ENCODE measurements around the gene DEPDC4. TPM values are rescaled to one million over a fixed set of nuclear protein-coding genes. Genes with fewer than 3 reads are reported as not detected.
"Not testable (repeated sequence)": the region's sequence is repeated elsewhere in the genome, so short reads cannot be mapped to it uniquely, and the experiment has no call there.

Gene DEPDC4
- not detected for polyA plus RNA-seq (2012; ENCODE audit: insufficient read depth, insufficient read length, low read depth)

GRCh38 chr12:100266835-100267602 is at the start of gene DEPDC4, which contains the start of gene SCYL2:
DEPDC4 (minus strand) TSS chr12:100267079; CDS start chr12:100267076, 3 bp downstream.
SCYL2 (plus strand) TSS chr12:100267177; CDS start chr12:100282971, 15,794 bp downstream.
- no peak for TF ChIP-seq CTCF (IDR thresholded peaks at IDR 0.05; ENCODE audit: low read depth, low read length)
- H3K4me1 ChIP-seq, result no peaks in the 10 kb centered on the region
- H3K4me3 ChIP-seq (ENCODE audit: low read depth, low read length), result peak within 1 kb of the TSS; percentile 92
- no peaks in the 10 kb centered on the region for H3K9me3 ChIP-seq
- no peaks in the 10 kb centered on the region for H3K36me3 ChIP-seq
- DNase-seq, result peak; percentile 95
- H3K27me3 ChIP-seq, result no peaks in the 10 kb centered on the region

- Histone ChIP-seq H3K4me1 (no peaks in the 10 kb centered on the region), H3K36me3 (peaks cover 3% of the 10 kb centered on the region; the same call in 1 of the 2 replicates), H3K27me3 (no peaks in the 10 kb centered on the region), H3K9me3 (no peaks in the 10 kb centered on the region; the same call in 1 of the 2 replicates), H3K4me3 (ENCODE audit: low read depth, low read length) (no peak overlapping the region)
- no peak for DNase-seq
- TF ChIP-seq CTCF (IDR thresholded peaks at IDR 0.05; ENCODE audit: low read depth, low read length), result no peak
Observed at GRCh38 chr12:100311317-100311716, 44.4 kb upstream of the DEPDC4 start.

- not testable (repeated sequence) for DNase-seq; H3K27me3 ChIP-seq; H3K36me3 ChIP-seq; H3K9me3 ChIP-seq; H3K4me3 ChIP-seq (ENCODE audit: low read depth, low read length); H3K4me1 ChIP-seq
Observed at GRCh38 chr12:100308138-100308537, 41.3 kb upstream of the DEPDC4 start.

- DNase-seq; H3K4me1 ChIP-seq; H3K4me3 ChIP-seq (ENCODE audit: low read depth, low read length); H3K9me3 ChIP-seq; H3K36me3 ChIP-seq; H3K27me3 ChIP-seq: not testable (repeated sequence)
Observed at GRCh38 chr12:100304334-100304733, 37.5 kb upstream of the DEPDC4 start.

GRCh38 chr12:100303831-100304230 is 37.0 kb upstream of the DEPDC4 start:
- Histone ChIP-seq H3K4me3 (ENCODE audit: low read depth, low read length) (no peak overlapping the region), H3K4me1 (no peaks in the 10 kb centered on the region), H3K27me3 (no peaks in the 10 kb centered on the region), H3K9me3 (no peaks in the 10 kb centered on the region), H3K36me3 (no peaks in the 10 kb centered on the region)
- no peak for TF ChIP-seq CTCF (IDR thresholded peaks at IDR 0.05; ENCODE audit: low read depth, low read length)
- no peak for DNase-seq

- Histone ChIP-seq H3K27me3 (no peaks in the 10 kb centered on the region), H3K4me1 (no peaks in the 10 kb centered on the region), H3K4me3 (ENCODE audit: low read depth, low read length) (no peak overlapping the region), H3K36me3 (peaks cover 3% of the 10 kb centered on the region; the same call in 1 of the 2 replicates), H3K9me3 (no peaks in the 10 kb centered on the region)
- no peak for DNase-seq
- TF ChIP-seq CTCF (IDR thresholded peaks at IDR 0.05; ENCODE audit: low read depth, low read length), result no peak
Observed at GRCh38 chr12:100302081-100302480, 35.2 kb upstream of the DEPDC4 start.
